K562 (cell line): ENCODE results near the gene WDR86.

Experiments
- CTCF ChIP-seq, 3 experiments: IDR thresholded peaks in 2 of 3; conservative IDR thresholded peaks in 1 of 3; 2 replicates each; pipeline ENCODE4 v1.5.1; 2011 to 2012; ENCODE audit warnings: low read length in 3 of 3, mild to moderate bottlenecking in 3 of 3, control low read depth in 2 of 3, improper control_type of control experiment in 1 of 3, inconsistent platforms in 1 of 3, low read depth in 1 of 3, mixed read lengths in 1 of 3, moderate library complexity in 1 of 3; ENCODE audit not compliant: insufficient read depth in 2 of 3
- ETV6 ChIP-seq, 3 experiments: fragments of 150-350 bp in 1 of 3; sonication (generic) in 1 of 3; formaldehyde crosslinking in 1 of 3; IDR thresholded peaks; 2 replicates each; pipeline versions ENCODE4 v1.6.1 to v1.8.0; 2014 to 2022; ENCODE audit warnings: borderline replicate concordance in 2 of 3, low read depth in 2 of 3, antibody characterized with exemption in 1 of 3, low read length in 1 of 3, mild to moderate bottlenecking in 1 of 3, missing genetic modification reagents in 1 of 3
- GTF2E2 ChIP-seq: fragments of 200-800 bp; sonication (Bioruptor generic); IDR thresholded peaks from 2 replicates; pipeline ENCODE4 v1.6.1; 2016; ENCODE audit warnings: missing genetic modification characterization, missing compliant biosample characterization
- L3MBTL2 ChIP-seq: fragments of 450-650 bp; IDR thresholded peaks from 2 replicates; pipeline ENCODE4 v1.6.1; 2016; ENCODE audit warnings: mild to moderate bottlenecking, moderate library complexity
- POLR2A ChIP-seq: fragments of 450-650 bp; conservative IDR thresholded peaks from 2 replicates; pipeline ENCODE4 v1.6.1; 2016
- POLR2AphosphoS5 ChIP-seq: IDR thresholded peaks from 2 replicates; pipeline ENCODE4 v1.6.1; 2011; ENCODE audit warnings: mild to moderate bottlenecking, low read depth, low read length, moderate library complexity; ENCODE audit not compliant: control insufficient read depth, insufficient read depth
- RAD21 ChIP-seq, 2 experiments: fragments of 250-450 bp in 1 of 2; fragments of 450-650 bp in 1 of 2; sonication (Bioruptor Pico) in 1 of 2; formaldehyde crosslinking in 1 of 2; IDR thresholded peaks in 1 of 2; conservative IDR thresholded peaks in 1 of 2; 2 replicates each; pipeline versions ENCODE4 v1.4.0 to v1.8.0; 2020 to 2022; ENCODE audit warnings: mild to moderate bottlenecking in 2 of 2, moderate library complexity in 1 of 2
- TAF1 ChIP-seq: IDR thresholded peaks from 2 replicates; pipeline ENCODE4 v1.6.1; 2011; ENCODE audit warnings: mild to moderate bottlenecking, low read length, moderate library complexity; ENCODE audit not compliant: insufficient read depth, control insufficient read depth, severe bottlenecking; ENCODE audit errors: extremely low read depth

GRCh38 chr7:151408498-151408838 is 1.4 kb downstream of the WDR86 start:
- TF ChIP-seq GTF2E2 (tag), result no peak
- no peak for TF ChIP-seq CTCF (IDR thresholded peaks at IDR 0.05 in 2 of 3, conservative IDR thresholded peaks at IDR 0.05 in 1 of 3; ENCODE audit: insufficient read depth in 2 of 3, low read depth in 1 of 3, low read length in 3 of 3)
- no peak for TF ChIP-seq RAD21 (CRISPR knock-in tag; conservative IDR thresholded peaks at IDR 0.05 in 1 of 2, IDR thresholded peaks at IDR 0.05 in 1 of 2)
- no peak for TF ChIP-seq ETV6 (IDR thresholded peaks at IDR 0.05; ENCODE audit: borderline replicate concordance in 1 of 2, low read depth in 2 of 2, low read length in 1 of 2)
- no peak for TF ChIP-seq ETV6 (CRISPR knock-in tag; IDR thresholded peaks at IDR 0.05; ENCODE audit: borderline replicate concordance)
- no peak for TF ChIP-seq L3MBTL2
- no peak for TF ChIP-seq POLR2AphosphoS5
- TF ChIP-seq TAF1, result no peak
- no peak for TF ChIP-seq POLR2A
